Activated CD4-positive, alpha-beta T cell treated with anti-CD3 and anti-CD28 coated beads, Interleukin-2, Interleukin-6, amounts not matched to agents 100 ng/mL and 50 ng/mL, durations not matched to agents 16 hours and 8 hours (primary cell): ENCODE results near the gene FBXO11.

Source experiments
- DNase-seq: peaks from one replicate; pipeline ENCODE4 v3.0.0-alpha.2; 2020

Gene FBXO11

GRCh38 chr2:47782671-47783485 is 123.4 kb downstream of the FBXO11 start, which contains the start of gene MSH6:
TSS of gene MSH6 (plus strand) at chr2:47783145. CDS start at chr2:47783234, 89 bp downstream.
- DNase-seq, result peak; percentile 93

GRCh38 chr2:47782381-47782670 is 124.0 kb downstream of the FBXO11 start:
- no peak for DNase-seq

GRCh38 chr2:47779426-47779790 is 126.9 kb downstream of the FBXO11 start:
- DNase-seq, result no peak

GRCh38 chr2:47778698-47779425 is 127.4 kb downstream of the FBXO11 start:
- DNase-seq, result no peak

DNA sequence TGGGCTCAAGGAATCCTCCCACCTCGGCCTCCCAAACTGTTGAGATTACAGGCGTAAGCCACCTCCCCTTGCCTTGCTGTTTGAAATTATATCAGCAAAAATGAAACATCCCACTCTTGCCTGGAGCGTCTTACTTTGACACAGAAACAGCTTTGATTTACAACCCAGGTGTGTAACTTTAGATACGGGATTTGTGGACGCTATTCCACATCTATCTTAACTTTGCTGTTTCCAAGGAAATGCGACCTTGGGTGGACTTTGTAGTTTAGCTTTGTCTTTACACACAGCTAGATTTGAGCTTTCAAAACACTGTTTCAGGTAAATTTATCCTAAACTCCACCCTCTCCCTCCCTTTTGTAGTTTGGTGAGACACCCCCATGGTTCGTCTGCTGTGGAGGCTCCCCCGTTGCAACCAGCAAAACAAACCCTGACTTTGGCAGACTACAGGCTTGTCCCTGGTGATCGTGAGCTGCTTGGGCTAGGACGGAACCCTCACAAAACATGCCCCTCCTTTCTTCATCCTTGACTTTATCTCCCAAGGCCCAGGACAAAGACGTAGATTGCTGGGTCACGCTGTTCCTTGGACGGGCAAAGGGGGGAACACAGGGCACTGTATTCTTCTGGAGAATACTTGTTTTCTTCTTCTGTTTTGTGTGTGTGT is 128.9 kb downstream of the FBXO11 start:
- DNase-seq, result no peak

DNA sequence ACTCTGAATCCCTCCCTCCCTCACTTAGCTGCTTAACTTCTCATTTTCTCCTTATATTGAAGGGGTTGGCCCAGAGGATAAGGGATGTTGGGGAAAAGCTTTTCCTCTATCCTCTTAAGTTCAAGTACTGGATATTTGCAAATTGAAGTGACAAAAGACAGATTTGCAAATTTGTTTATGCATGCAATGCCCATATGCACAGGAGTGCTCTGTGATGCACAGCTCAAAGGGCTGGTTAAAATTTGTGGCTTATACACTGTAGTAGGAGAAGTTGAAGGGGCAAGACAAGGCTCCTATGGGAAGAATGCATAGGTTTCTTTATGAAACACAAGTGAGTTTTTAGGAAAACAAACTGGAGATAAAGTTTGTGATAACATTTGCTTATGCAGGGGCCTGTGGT is 131.7 kb downstream of the FBXO11 start:
- no peak for DNase-seq

GRCh38 chr2:47772343-47772742 is 134.0 kb downstream of the FBXO11 start:
- no peak for DNase-seq

DNA sequence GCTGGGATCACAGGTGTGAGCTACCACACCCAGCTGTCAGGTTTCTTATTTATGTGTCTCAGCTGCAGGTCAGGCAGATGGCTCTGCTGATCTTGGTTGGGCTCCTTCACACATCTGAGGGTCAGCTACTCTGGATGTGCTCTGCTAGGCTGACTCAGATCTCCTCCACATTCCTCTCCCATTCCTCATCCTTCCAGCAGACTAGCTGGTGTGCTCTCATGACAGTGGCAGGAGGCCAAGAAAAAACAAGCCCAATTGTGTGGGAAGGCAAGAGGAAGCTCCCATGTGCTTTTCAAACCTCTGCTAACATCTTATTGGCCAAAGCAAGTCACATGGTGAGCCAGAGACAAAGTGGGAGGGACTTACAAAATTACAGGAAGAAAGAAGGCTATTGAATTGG is 135.1 kb downstream of the FBXO11 start:
- no peak for DNase-seq

GRCh38 chr2:47769318-47769717 is 137.0 kb downstream of the FBXO11 start:
- no peak for DNase-seq

DNA sequence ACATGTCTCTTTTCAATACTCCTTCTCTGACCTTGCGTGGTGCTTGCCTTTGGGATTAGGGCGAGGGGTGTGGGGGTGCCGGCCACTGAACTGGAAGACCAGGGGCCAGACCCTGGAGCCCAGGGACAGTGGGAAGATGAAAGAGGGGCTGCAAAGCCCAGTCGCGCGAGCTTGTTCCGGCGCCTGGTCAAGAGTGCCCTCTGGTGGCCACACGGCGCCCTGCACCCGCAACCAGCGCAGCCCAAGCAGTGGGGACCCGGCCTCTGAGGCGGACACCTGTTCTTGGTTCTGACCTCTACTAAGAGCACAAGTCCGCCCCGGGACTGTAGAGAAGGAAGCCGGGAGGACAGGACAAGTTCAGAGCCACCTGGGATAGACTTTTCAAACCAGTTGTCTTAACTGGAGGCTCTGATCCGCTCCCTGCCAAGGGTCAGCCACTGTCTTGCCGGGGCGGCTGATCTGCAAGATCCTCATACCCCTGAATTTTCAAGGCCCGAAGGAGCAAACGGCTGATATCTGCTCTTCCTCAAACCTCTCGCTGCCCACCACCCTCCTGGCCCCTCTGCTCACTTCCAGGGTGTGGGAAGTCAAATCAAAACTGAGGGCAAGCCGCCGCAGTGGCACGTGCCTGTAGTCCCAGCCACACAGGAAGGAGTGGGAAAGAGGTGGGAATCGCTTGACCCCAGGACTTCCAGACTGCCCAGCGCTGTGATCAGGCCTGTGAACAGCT is 138.3 kb downstream of the FBXO11 start:
- DNase-seq, result peak; percentile 78

GRCh38 chr2:47767497-47767844 is 138.8 kb downstream of the FBXO11 start:
- DNase-seq, result no peak

DNA sequence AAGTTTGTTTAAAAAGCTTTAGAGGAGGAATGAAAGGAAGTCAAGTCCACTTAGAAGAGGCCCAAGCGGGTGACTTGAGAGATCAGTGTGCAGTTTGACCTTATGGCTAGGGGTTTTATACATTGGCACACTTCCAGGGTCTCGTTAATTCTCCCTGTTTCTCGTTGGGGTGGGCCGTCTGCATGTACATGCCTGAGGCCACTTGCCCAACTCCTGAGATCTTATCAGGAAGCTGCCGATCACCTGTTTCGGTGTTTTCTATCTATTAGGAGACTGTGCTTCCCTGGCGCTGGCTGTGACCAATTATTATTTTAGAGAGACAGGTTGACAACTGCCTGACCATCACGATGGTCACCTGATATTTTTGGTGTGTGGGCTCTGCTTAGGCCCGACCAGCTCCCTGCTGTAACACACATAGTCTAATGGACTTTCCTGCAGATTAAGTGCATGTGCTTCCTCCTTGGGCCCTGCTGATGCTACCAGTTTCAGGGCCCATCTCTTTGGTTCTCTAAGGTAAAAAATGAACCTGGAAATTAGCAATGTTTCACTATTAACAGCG is 154.4 kb downstream of the FBXO11 start:
- DNase-seq, result peak; percentile 11

- DNase-seq, result no peak
Observed at GRCh38 chr2:47747878-47748277, 158.4 kb downstream of the FBXO11 start.

GRCh38 chr2:47744074-47744473 is 162.2 kb downstream of the FBXO11 start:
- DNase-seq, result no peak

DNA sequence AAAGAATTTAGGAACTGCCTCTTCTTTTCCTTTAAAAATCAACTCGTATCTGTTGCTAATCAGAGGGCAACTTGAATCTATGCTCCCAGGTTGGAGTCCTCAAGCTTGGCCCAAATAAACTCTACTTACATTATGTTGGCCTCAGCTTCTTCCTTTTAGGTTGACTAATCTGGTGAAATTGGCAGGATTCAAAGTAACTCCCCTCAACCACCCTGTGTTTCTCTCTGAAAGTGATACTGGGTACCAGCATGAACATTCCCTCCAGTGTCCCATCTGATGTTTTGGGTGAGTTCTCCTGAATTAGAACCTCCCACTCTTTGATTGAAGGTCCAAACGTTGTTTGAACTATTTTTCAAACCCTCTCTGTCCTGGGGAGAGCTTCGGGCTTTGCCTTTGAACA is 164.7 kb downstream of the FBXO11 start:
- DNase-seq, result peak; percentile 17

GRCh38 chr2:47741101-47741500 is 165.2 kb downstream of the FBXO11 start:
- no peak for DNase-seq
